GM23338 (cell line): ENCODE results near the gene PECR. TPM values are rescaled to one million over a fixed set of nuclear protein-coding genes. Genes with fewer than 3 reads are reported as not detected.

Experiments used
- ATAC-seq: fragments of 200-7000 bp; cut with Tn5 transposase; 3 replicates; pipeline ENCODE4 v1.9.1; 2020
- DNase-seq: peaks from one replicate; pipeline ENCODE4 v3.0.0-alpha.2; 2015; ENCODE audit warnings: low spot score
- H2AFZ ChIP-seq: fragments of 200-600 bp; sonication (generic); 2 replicates; pipeline ENCODE4 v1.8.0; 2016; ENCODE audit warnings: antibody characterized with exemption, mild to moderate bottlenecking, moderate library complexity
- H3F3A ChIP-seq: fragments of 200-600 bp; sonication (generic); replicated peaks from 2 replicates; pipeline ENCODE4 v1.8.0; 2017; ENCODE audit warnings: antibody characterized with exemption, mixed run types, low read depth
- H3K27ac ChIP-seq: fragments of 200-600 bp; sonication (generic); 2 replicates; pipeline ENCODE4 v1.6.1; 2016; ENCODE audit warnings: low read depth
- H3K27me3 ChIP-seq: fragments of 200-600 bp; sonication (generic); 2 replicates; pipeline ENCODE4 v1.8.0; 2016; ENCODE audit warnings: mild to moderate bottlenecking, mixed run types, moderate library complexity; ENCODE audit not compliant: insufficient read depth
- H3K36me3 ChIP-seq: fragments of 200-600 bp; sonication (generic); 2 replicates; pipeline ENCODE4 v1.8.0; 2016; ENCODE audit warnings: mild to moderate bottlenecking; ENCODE audit not compliant: insufficient read depth
- H3K4me1 ChIP-seq: fragments of 200-600 bp; sonication (generic); 2 replicates; pipeline ENCODE4 v1.8.0; 2016; ENCODE audit warnings: mild to moderate bottlenecking, moderate library complexity; ENCODE audit not compliant: insufficient read depth
- H3K4me2 ChIP-seq: fragments of 200-600 bp; sonication (generic); 2 replicates; pipeline ENCODE4 v1.7.1; 2017; ENCODE audit warnings: mixed run types
- H3K4me3 ChIP-seq: fragments of 200-600 bp; sonication (generic); 2 replicates; pipeline ENCODE4 v1.6.1; 2016; ENCODE audit warnings: mixed run types
- H3K79me2 ChIP-seq: fragments of 200-600 bp; sonication (generic); replicated peaks from 2 replicates; pipeline ENCODE4 v1.8.0; 2017; ENCODE audit warnings: mild to moderate bottlenecking; ENCODE audit not compliant: insufficient read depth
- H3K9me2 ChIP-seq: fragments of 200-600 bp; sonication (generic); 2 replicates; pipeline ENCODE4 v1.8.0; 2017; ENCODE audit not compliant: insufficient read depth
- H4K20me1 ChIP-seq: fragments of 200-600 bp; sonication (generic); replicated peaks from 2 replicates; pipeline ENCODE4 v1.8.0; 2017; ENCODE audit warnings: mild to moderate bottlenecking; ENCODE audit not compliant: insufficient read depth
- H3K27ac Mint-ChIP-seq: 2 replicates; pipeline ENCODE4 v1.8.0; 2020; ENCODE audit warnings: inconsistent platforms, mild to moderate bottlenecking, moderate library complexity, mixed read lengths
- H3K27me3 Mint-ChIP-seq: 3 replicates; pipeline ENCODE4 v1.8.0; 2022; ENCODE audit warnings: low read depth, mild to moderate bottlenecking, moderate library complexity, mixed read lengths, inconsistent platforms; ENCODE audit not compliant: insufficient read depth, poor library complexity
- H3K36me3 Mint-ChIP-seq: 3 replicates; pipeline ENCODE4 v1.8.0; 2021; ENCODE audit warnings: low read depth, mild to moderate bottlenecking, inconsistent platforms, moderate library complexity, mixed read lengths
- H3K4me1 Mint-ChIP-seq: 3 replicates; pipeline ENCODE4 v1.8.0; 2020; ENCODE audit warnings: mild to moderate bottlenecking, inconsistent platforms, mixed read lengths
- H3K4me3 Mint-ChIP-seq: 3 replicates; pipeline ENCODE4 v1.8.0; 2021; ENCODE audit warnings: moderate library complexity, mild to moderate bottlenecking, inconsistent platforms, mixed read lengths
- H3K9me3 Mint-ChIP-seq: 3 replicates; pipeline ENCODE4 v1.8.0; 2020; ENCODE audit warnings: moderate library complexity, mild to moderate bottlenecking, inconsistent platforms, mixed read lengths
- CREB1 ChIP-seq: fragments of 250-450 bp; sonication (Bioruptor Pico); IDR thresholded peaks from 2 replicates; pipeline ENCODE4 v1.5.0; 2020; ENCODE audit warnings: low read depth, mild to moderate bottlenecking, moderate library complexity
- EZH2phosphoT487 ChIP-seq: fragments of 200-600 bp; sonication (generic); IDR thresholded peaks from one replicate; pipeline ENCODE4 v1.8.1; 2018; ENCODE audit warnings: antibody characterized with exemption; ENCODE audit not compliant: unreplicated experiment
- JUNB ChIP-seq: IDR thresholded peaks from one replicate; pipeline ENCODE4 v1.6.1; 2016; ENCODE audit warnings: antibody characterized with exemption; ENCODE audit not compliant: unreplicated experiment
- NANOG ChIP-seq: IDR thresholded peaks from 2 replicates; pipeline ENCODE4 v1.6.1; 2016; ENCODE audit warnings: antibody characterized with exemption, borderline replicate concordance
- POLR2AphosphoS5 ChIP-seq: IDR thresholded peaks from 2 replicates; pipeline ENCODE4 v1.6.1; 2016; ENCODE audit warnings: antibody characterized with exemption, low read depth
- STAT1 ChIP-seq: IDR thresholded peaks from one replicate; pipeline ENCODE4 v1.6.1; 2016; ENCODE audit warnings: antibody characterized with exemption; ENCODE audit not compliant: unreplicated experiment
- ZNF114 ChIP-seq: fragments of 250-450 bp; sonication (Bioruptor Pico); IDR thresholded peaks from 2 replicates; pipeline ENCODE4 v1.5.0; 2020; ENCODE audit warnings: mild to moderate bottlenecking, moderate library complexity
- ZNF331 ChIP-seq: fragments of 250-450 bp; sonication (Bioruptor Pico); IDR thresholded peaks from 2 replicates; pipeline ENCODE4 v1.5.0; 2020; ENCODE audit warnings: low read depth, mild to moderate bottlenecking, moderate library complexity
- polyA plus RNA-seq: library from polyadenylated mRNA; unstranded; fragments of >200 nt; fragmentation: Nextera tagmentation; extraction: Ambion mirVana; gene quantifications from 2 replicates; pipeline ENCODE4 v1.2.1, GENCODE V29; 2016
- total RNA-seq: library from RNA; depleted of rRNA; stranded (reverse); fragments of >200 nt; shearing (Covaris generic); gene quantifications from 2 replicates; pipeline ENCODE4 v1.2.3, GENCODE V29; 2014
- TF ChIP-seq, protein P1 (sequence below): IDR thresholded peaks from one replicate; pipeline ENCODE4 v1.6.1; 2018; ENCODE audit warnings: antibody characterized with exemption; ENCODE audit not compliant: unreplicated experiment
- TF ChIP-seq, protein P2 (sequence below), 2 experiments: fragments of 200-600 bp in 1 of 2; sonication (generic) in 1 of 2; conservative IDR thresholded peaks; 2 replicates each; pipeline versions ENCODE4 v1.5.1 to v1.6.1; 2016 to 2017; ENCODE audit warnings: antibody characterized with exemption in 2 of 2, low read depth in 2 of 2, mild to moderate bottlenecking in 2 of 2, moderate library complexity in 1 of 2

PECR gene
- total and polyA plus RNA-seq, 2 experiments from 2014 or later: 12.1 to 15.5 TPM

DNA sequence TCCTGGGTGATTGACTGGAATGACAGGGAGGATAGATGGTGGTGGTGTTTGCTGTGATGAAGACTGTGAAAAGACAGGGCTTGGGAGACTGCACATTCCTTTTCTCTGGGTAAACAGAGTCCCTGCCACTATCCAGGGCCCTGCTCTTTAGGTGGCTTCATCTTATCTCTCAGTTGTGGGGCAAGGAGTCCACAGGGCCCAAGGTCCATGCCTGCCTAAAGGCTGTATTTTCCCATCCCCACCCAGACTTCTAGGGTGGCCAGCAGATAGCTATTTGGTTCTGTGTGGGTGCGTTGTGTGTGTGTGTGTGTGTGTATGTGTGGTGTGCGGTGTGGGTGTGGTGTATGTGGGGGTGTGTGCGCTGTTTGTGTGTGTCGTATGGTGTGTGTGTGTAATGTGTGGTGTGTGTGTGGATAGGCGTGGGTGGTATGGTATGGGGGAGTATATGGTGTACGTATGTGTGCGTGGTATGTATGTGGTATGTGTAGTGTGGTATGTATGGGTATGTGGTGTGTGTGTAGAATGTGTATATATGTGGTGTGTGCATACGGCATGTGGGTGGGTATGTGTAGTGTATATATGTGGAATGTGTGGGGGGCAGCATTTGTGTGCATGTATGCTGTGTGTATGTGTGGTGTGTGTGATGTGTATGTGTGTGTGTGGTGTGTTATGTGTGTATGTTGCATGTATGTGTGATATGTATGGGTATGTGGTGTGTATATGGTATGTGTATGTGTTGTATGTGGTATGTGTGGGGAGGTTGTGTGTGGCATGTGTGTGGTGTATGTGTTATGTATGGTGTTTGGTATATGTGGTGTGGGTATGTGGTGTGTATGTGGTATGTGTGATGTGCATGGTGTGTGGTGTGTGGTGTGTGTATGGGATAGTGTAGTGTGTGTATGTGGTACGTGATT lies 17.1 kb upstream of the PECR start:
- no peak overlapping the region for H3K27ac ChIP-seq
- Mint-ChIP-seq H3K4me3 (no peak overlapping the region), H3K4me1 (no peaks in the 10 kb centered on the region), H3K27ac (no peak overlapping the region), H3K36me3 (no peaks in the 10 kb centered on the region), H3K9me3 (no peaks in the 10 kb centered on the region), H3K27me3 (no peaks in the 10 kb centered on the region)
- 0 out of 2 replicates have a peak, but pooled peaks cover 4% of the 10 kb centered on the region for H3K9me2 ChIP-seq
- H3K4me1 ChIP-seq: no peaks in the 10 kb centered on the region
- no peak for DNase-seq
- no peaks in the 10 kb centered on the region for H3K27me3 ChIP-seq
- TF ChIP-seq JUNB (no peak), STAT1 (no peak), EZH2phosphoT487 (no peak), CREB1 (CRISPR knock-in tag) (no peak), POLR2AphosphoS5 (no peak), NANOG (no peak), ZNF331 (no peak)
- TF ChIP-seq, protein P1, sequence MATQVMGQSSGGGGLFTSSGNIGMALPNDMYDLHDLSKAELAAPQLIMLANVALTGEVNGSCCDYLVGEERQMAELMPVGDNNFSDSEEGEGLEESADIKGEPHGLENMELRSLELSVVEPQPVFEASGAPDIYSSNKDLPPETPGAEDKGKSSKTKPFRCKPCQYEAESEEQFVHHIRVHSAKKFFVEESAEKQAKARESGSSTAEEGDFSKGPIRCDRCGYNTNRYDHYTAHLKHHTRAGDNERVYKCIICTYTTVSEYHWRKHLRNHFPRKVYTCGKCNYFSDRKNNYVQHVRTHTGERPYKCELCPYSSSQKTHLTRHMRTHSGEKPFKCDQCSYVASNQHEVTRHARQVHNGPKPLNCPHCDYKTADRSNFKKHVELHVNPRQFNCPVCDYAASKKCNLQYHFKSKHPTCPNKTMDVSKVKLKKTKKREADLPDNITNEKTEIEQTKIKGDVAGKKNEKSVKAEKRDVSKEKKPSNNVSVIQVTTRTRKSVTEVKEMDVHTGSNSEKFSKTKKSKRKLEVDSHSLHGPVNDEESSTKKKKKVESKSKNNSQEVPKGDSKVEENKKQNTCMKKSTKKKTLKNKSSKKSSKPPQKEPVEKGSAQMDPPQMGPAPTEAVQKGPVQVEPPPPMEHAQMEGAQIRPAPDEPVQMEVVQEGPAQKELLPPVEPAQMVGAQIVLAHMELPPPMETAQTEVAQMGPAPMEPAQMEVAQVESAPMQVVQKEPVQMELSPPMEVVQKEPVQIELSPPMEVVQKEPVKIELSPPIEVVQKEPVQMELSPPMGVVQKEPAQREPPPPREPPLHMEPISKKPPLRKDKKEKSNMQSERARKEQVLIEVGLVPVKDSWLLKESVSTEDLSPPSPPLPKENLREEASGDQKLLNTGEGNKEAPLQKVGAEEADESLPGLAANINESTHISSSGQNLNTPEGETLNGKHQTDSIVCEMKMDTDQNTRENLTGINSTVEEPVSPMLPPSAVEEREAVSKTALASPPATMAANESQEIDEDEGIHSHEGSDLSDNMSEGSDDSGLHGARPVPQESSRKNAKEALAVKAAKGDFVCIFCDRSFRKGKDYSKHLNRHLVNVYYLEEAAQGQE: no peak
- TF ChIP-seq, protein P2, sequence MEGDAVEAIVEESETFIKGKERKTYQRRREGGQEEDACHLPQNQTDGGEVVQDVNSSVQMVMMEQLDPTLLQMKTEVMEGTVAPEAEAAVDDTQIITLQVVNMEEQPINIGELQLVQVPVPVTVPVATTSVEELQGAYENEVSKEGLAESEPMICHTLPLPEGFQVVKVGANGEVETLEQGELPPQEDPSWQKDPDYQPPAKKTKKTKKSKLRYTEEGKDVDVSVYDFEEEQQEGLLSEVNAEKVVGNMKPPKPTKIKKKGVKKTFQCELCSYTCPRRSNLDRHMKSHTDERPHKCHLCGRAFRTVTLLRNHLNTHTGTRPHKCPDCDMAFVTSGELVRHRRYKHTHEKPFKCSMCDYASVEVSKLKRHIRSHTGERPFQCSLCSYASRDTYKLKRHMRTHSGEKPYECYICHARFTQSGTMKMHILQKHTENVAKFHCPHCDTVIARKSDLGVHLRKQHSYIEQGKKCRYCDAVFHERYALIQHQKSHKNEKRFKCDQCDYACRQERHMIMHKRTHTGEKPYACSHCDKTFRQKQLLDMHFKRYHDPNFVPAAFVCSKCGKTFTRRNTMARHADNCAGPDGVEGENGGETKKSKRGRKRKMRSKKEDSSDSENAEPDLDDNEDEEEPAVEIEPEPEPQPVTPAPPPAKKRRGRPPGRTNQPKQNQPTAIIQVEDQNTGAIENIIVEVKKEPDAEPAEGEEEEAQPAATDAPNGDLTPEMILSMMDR (conservative IDR thresholded peaks at IDR 0.05; ENCODE audit: low read depth in 2 of 2): no peak
- ATAC-seq: no peak
- no peak overlapping the region for H3K4me3 ChIP-seq
- H3K79me2 ChIP-seq: no peaks in the 10 kb centered on the region
- H3F3A ChIP-seq: no peaks in the 10 kb centered on the region
- H3K4me2 ChIP-seq: no peak overlapping the region
- no peak overlapping the region for H2AFZ ChIP-seq
- no peaks in the 10 kb centered on the region for H3K36me3 ChIP-seq
- no peaks in the 10 kb centered on the region for H4K20me1 ChIP-seq

DNA sequence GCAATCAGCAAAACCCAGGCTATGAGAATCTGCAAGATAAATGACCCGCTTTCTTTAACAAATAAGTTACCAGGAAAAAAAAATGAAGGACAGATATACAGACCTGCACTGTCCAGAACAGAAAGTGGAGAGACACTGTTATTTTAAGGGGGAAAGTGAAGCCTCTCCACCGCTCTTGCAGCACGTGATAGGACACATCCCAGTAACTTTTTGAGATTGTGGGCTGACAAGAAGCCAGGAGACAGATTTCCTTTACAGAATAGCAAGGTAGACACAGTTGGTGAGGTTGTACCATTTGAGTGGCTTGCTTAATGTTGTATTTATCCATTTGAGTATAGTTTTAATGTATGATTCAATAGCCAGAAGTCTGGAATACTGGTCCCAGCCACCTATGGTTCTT lies 13.1 kb upstream of the PECR start:
- no peaks in the 10 kb centered on the region for H3K4me1 ChIP-seq
- H3K79me2 ChIP-seq: no peaks in the 10 kb centered on the region
- no peaks in the 10 kb centered on the region for H3K36me3 Mint-ChIP-seq
- H3K36me3 ChIP-seq: no peaks in the 10 kb centered on the region
- no peak overlapping the region for H2AFZ ChIP-seq
- no peak overlapping the region for H3K27ac Mint-ChIP-seq
- DNase-seq (no peak), ATAC-seq (no peak)
- no peaks in the 10 kb centered on the region for H3K4me1 Mint-ChIP-seq
- H4K20me1 ChIP-seq: no peaks in the 10 kb centered on the region
- no peak for TF ChIP-seq STAT1
- TF ChIP-seq, protein P1: no peak
- TF ChIP-seq ZNF114 (CRISPR knock-in tag): no peak
- no peak overlapping the region for H3K4me2 ChIP-seq
- H3K9me3 Mint-ChIP-seq: no peaks in the 10 kb centered on the region
- H3K27ac ChIP-seq: no peak overlapping the region
- H3K27me3 ChIP-seq: no peaks in the 10 kb centered on the region
- 0 out of 2 replicates have a peak, but pooled peaks cover 6% of the 10 kb centered on the region for H3K9me2 ChIP-seq
- no peak overlapping the region for H3K4me3 Mint-ChIP-seq
- no peaks in the 10 kb centered on the region for H3K27me3 Mint-ChIP-seq
- H3F3A ChIP-seq: no peaks in the 10 kb centered on the region
- H3K4me3 ChIP-seq: no peak overlapping the region
